ENCODE results near the gene TEC. TPM values are rescaled to one million over a fixed set of nuclear protein-coding genes. Genes with fewer than 3 reads are reported as not detected.

Gene TEC
- total and polyA plus RNA-seq, 2 of the 8 experiments (the other 6 are each of a cell fraction or from before 2014, with no cell fraction given) = 0.73 to 1.8 TPM

- H2AK5ac ChIP-seq (ENCODE audit: low read depth, low read length) = no peak overlapping the region
- DNase-seq (ENCODE audit: low read depth in 1 of 2, low spot score in 2 of 2) = no peak
- H3K18ac ChIP-seq (ENCODE audit: extremely low read depth, low read length) = no peak overlapping the region
- 66% methylated on average over 3 of the region's 3 CpGs; no CpG with 5 or more reads in 1 of the 2 experiments for WGBS, 2 experiments (ENCODE audit: extremely low coverage in 1 of 2, insufficient coverage in 1 of 2, insufficient read length in 1 of 2, insufficient replicate concordance in 2 of 2, low coverage in 1 of 2, low lambda C conversion rate in 2 of 2, missing lambda C conversion rate in 1 of 2)
- no peak overlapping the region for H3K56ac ChIP-seq (replicated peaks; ENCODE audit: insufficient read length, low read depth, low read length)
- ChIA-PET CTCF (ENCODE audit: partially characterized antibody) (interaction anchor here (0.6 to 3.0 kb wide), 27 partner anchors 8 to 234 kb away, joined by 3 to 20 read pairs (median 4); no protein-coding TSS in a partner anchor), POLR2A (ENCODE audit: partially characterized antibody) (interaction anchor here (0.7 kb wide), 1 partner anchor 15 kb away, joined by 3 read pairs; no protein-coding TSS in a partner anchor)
- peaks cover 0 to 2% (median 0%) of the 10 kb centered on the region in 4 experiments; a peak in 3 of 7 replicates for H3K4me1 ChIP-seq (replicated peaks in 1 of 4; ENCODE audit: control insufficient read depth in 3 of 4, insufficient read depth in 4 of 4, low read length in 3 of 4)
- no peak overlapping the region for H3K4ac ChIP-seq (replicated peaks; ENCODE audit: insufficient read length, low read depth, low read length)
- H3K4me3 ChIP-seq (ENCODE audit: extremely low read depth in 1 of 4, insufficient read depth in 2 of 4, low read depth in 3 of 4, low read length in 4 of 4) = no peak overlapping the region
- H3K27me3 ChIP-seq (replicated peaks in 1 of 4; ENCODE audit: control insufficient read depth in 3 of 4, extremely low read depth in 1 of 4, insufficient read depth in 3 of 4, low read length in 3 of 4) = no peaks in the 10 kb centered on the region
- peaks cover 5 to 6% of the 10 kb centered on the region in 2 experiments; a peak in 3 of 4 replicates for H3K9me3 ChIP-seq (ENCODE audit: insufficient read depth in 2 of 2, low read depth in 1 of 2, low read length in 1 of 2)
- H2BK5ac ChIP-seq (ENCODE audit: low read depth, low read length) = no peak overlapping the region
- no peak overlapping the region for H4K91ac ChIP-seq (replicated peaks; ENCODE audit: insufficient read length, low read length)
- no peak overlapping the region for H2AFZ ChIP-seq (ENCODE audit: low read length)
- no peaks in the 10 kb centered on the region for H3K79me2 ChIP-seq (ENCODE audit: control insufficient read depth in 1 of 2, insufficient read depth in 2 of 2, low read length in 2 of 2)
- no peak overlapping the region for H2BK15ac ChIP-seq (ENCODE audit: low read length)
- no peak overlapping the region for H3K27ac ChIP-seq (ENCODE audit: low read depth, low read length)
- FAIRE-seq = peak; percentile 69
- H4K5ac ChIP-seq (ENCODE audit: insufficient read length, low read depth, low read length) = no peak overlapping the region
- no peak overlapping the region for H2BK12ac ChIP-seq (ENCODE audit: low read depth, low read length)
- H3K23me2 ChIP-seq (ENCODE audit: low read depth, low read length) = peaks cover 2% of the 10 kb centered on the region; the same call in 1 of the 2 replicates
- H2BK120ac ChIP-seq (replicated peaks; ENCODE audit: low read depth, low read length) = no peak overlapping the region
- H3K9ac ChIP-seq (replicated peaks in 1 of 4; ENCODE audit: extremely low read depth in 1 of 4, low read depth in 3 of 4, low read length in 3 of 4) = no peak overlapping the region
- no peak overlapping the region for H2BK20ac ChIP-seq (ENCODE audit: low read length)
- H3K23ac ChIP-seq (ENCODE audit: insufficient read length) = no peak overlapping the region
- no peaks in the 10 kb centered on the region for H3K79me1 ChIP-seq (ENCODE audit: low read depth, low read length)
- no peak overlapping the region for H4K8ac ChIP-seq (ENCODE audit: extremely low read depth, insufficient read depth, low read length)
- no peaks in the 10 kb centered on the region for H4K20me1 ChIP-seq (replicated peaks in 1 of 2; ENCODE audit: control insufficient read depth in 1 of 2, insufficient read depth in 2 of 2, low read length in 2 of 2)
- no peaks in the 10 kb centered on the region for H3K36me3 ChIP-seq (ENCODE audit: control insufficient read depth in 2 of 4, insufficient read depth in 4 of 4, low read length in 3 of 4)
- H3K14ac ChIP-seq (ENCODE audit: insufficient read length) = no peak overlapping the region
- H3K4me2 ChIP-seq (ENCODE audit: insufficient read depth in 1 of 2, low read depth in 2 of 2, low read length in 2 of 2) = no peak overlapping the region
- TF ChIP-seq E2F6 (IDR thresholded peaks at IDR 0.05) (no peak), CTCF (IDR thresholded peaks at IDR 0.05; ENCODE audit: control extremely low read depth in 1 of 3, insufficient read depth in 1 of 3, low read depth in 1 of 3, low read length in 3 of 3) (peak in 2 of 3 experiments; percentile 50 to 79; a peak in 2 of 4 replicates), TEAD4 (IDR thresholded peaks at IDR 0.05; ENCODE audit: low read depth, low read length) (no peak), RFX5 (IDR thresholded peaks at IDR 0.05; ENCODE audit: borderline replicate concordance, low read depth, low read length) (no peak), TAF7 (optimal IDR thresholded peaks at IDR 0.05; ENCODE audit: borderline replicate concordance, low read depth, low read length) (no peak), BRCA1 (IDR thresholded peaks at IDR 0.05; ENCODE audit: low read depth, low read length) (no peak), CREB1 (IDR thresholded peaks at IDR 0.05) (no peak), SIX5 (IDR thresholded peaks at IDR 0.05; ENCODE audit: low read depth, low read length) (no peak), NANOG (IDR thresholded peaks at IDR 0.05; ENCODE audit: insufficient read depth, low read depth, low read length, poor library complexity, severe bottlenecking) (no peak), RAD21 (IDR thresholded peaks at IDR 0.05 in 1 of 2, conservative IDR thresholded peaks at IDR 0.05 in 1 of 2; ENCODE audit: low read depth in 2 of 2, low read length in 2 of 2) (peak; percentile 56 to 68)
Observed at GRCh38 chr4:48275247-48275646, 5.6 kb upstream of the TEC start.

All from H1 (cell line).